GM19099 (cell line): Measurements from ENCODE around the gene DTNBP1.

ENCODE experiments used
- POLR2A ChIP-seq: IDR thresholded peaks from 3 replicates; pipeline ENCODE4 v1.6.1; 2011; ENCODE audit warnings: low read depth; ENCODE audit not compliant: insufficient read length; ENCODE audit errors: extremely low read depth

DTNBP1 gene

DNA sequence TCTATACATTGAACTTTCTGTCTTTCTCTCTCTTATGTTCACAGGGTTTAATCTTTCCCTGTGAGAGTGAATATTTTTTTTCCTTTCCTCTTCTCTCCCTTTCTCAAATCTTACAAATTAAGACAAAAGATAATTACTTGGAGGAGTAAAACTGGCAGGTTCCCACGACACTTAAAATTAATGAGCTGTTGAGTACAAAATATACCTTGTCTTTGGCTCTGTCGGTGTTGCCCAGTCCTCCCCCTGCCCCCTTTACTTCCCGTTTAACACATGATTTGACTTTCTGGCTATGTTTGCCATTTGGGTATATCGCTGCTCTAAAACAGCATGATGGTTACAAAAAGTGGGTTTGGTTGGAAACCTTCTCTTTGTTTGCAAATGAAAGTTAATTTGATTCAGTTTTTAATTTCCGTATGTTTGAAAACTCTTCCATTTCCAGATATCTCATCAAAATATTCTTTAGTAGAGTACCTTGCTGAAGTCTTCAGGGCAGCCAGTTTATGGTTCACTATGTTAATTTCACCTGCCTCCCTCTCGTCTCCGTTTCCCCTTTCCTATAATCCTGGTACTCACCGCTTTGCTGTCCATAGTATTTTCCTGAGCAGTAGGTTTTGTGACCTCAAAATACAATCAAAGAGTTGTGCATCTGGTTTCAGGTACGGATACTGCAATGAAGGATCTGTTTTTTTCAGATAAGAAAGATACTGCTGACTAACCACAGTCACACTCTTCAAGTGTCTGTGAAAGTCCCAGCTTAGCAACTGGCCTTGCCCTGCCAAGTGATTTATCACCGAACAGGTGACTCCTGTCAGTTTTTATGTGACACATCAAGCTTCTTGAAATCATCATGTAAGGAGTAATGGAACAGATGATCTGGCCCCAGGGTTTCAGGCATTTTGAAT lies 181.2 kb downstream of the DTNBP1 start:
- TF ChIP-seq POLR2A: no peak

DNA sequence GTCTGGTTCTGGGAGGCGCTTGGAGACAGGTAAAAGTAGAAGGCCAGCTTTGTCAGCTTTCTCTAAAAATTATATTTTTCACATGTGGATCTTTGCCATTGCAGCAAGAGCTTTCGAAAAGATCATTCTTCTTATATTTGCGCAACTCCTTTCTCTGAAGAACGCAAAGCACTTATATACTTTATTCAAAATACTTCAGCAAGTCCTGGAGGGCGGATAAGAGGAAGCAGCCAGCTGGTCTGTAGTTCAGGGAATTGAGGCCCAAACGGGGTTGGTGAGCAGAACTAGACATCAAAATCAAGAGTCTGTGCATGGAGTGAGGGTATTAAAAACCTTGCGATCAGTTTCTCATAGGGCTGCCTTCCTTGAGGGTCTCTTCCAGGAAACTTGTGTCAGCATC lies 182.3 kb downstream of the DTNBP1 start:
- no peak for TF ChIP-seq POLR2A

DNA sequence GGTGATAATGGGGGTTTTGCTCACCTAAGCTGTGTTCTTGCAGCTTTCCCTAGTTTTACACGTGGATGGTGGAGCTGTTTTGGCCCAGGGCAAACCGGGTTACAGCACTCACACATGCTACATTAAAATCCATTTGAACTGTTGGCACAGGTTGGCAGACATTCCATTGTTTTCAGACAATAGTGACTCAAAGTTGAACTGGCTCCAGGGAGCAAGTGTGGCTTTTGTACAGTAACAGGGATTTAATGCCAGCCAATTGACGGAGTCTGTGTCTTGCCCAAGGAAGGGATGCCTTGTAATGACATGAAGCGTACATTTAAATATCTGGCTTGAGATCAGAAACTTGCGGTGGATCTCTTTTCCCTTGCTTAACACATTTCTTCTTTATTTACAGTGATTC lies 183.1 kb downstream of the DTNBP1 start:
- no peak for TF ChIP-seq POLR2A

DNA sequence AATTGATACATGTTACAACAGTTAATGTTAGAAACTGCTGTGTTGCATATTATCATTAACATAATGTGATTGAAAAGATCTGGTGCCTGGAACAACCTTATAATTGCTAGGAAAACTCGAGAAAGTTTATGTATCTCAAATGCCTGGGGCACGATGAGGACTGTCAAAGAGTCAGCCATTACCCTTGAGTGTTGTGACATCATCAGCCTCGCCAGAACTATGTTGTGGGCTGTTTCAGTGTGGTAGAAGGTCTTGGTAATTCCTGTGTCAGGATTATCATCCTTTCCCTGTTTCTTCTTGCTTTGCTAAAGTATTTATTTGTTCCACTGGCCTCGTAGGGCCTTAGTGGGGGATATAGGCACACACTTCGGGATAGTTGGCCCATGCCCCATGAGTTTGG lies 185.1 kb downstream of the DTNBP1 start:
- TF ChIP-seq POLR2A: no peak

DNA sequence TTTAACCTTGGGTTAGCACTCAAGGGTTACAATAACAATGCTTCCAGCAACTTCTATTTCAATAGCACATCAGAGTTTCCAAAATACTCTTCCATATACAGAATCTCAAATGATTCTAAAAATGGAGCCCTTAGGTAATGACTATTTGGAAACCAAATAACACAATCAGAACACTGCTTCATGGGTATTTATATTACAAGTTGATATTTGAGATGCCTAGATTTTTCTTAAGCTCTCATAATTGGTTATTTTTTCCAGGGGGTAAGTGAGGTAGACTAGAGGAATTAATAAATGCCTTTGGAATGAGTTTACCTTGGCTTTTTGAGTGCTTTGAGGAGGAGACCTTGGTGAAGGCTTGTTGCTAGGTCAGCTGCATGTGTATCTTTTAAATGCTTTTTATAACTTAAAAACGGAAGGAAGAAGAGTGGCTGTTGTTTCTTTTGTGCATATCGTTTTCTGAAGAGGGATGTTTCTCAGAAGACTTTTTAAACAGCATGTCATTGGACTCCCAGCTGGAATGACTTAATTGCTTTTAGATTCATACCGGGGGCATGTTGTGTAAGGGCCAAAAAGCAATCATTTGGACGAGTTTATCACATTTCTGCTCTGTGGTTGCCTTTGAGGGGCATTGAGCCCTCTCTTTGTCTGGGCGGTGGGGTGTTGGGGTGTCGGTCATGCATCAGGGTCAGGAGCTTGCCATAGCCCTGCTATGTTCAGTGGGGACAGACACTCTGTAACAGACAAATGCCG lies 186.0 kb downstream of the DTNBP1 start:
- TF ChIP-seq POLR2A: no peak

DNA sequence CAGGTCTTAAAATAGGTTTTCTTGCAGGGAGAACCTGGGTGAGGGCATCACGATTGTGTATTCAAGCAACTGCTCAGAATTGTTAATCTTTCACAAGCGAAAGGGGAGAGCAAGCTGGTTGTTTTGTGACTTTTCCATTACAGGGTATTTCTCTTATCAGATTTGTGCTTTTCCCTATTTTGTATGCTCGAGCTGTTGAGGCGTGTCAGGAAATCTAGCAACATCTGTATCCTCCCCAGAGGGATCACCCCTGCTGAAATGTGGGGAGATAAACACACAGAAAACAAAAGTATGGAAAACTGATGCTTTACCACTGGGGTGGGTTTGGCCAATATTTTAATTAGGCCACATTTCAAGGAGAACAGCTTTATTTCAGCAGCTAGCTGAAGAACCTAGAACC lies 187.0 kb downstream of the DTNBP1 start:
- TF ChIP-seq POLR2A: no peak

DNA sequence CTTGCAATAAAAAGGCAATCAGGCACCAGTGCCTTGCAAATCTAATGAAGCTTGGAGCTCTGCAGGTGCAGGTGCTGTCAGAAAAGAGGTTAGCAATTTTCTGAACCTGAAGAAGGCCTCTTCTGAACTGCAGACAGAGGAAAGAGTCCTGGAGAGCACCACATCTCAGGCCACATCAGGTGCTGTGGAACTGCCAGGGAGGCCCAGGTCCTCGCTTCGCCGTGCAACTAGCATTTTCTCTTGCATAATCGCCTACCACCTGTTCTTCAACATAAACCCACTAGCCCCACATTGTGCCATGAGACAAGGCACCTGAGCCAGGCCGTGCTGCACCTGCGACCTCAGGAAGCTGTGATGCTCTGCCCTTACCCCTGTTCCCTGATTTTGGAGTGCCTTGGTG lies 187.6 kb downstream of the DTNBP1 start:
- TF ChIP-seq POLR2A: no peak

DNA sequence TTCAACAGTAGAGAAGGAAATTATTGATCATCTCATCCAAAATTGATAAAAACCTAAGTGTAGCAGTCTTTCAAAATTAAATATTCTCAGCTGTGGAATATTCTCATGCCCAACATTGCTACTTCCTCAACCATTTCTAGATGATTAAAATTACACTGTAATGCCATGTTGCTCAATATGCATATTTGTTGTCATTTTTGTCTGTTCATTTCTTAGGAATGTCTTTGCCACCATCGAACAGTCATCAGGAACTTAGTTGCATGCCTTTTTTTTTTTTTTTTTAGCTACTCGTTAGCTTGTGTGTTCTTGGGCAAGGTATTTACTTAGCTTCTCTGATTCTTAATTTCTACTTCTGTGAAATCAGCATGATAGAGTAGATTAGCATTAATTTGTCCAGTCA lies 188.6 kb downstream of the DTNBP1 start:
- TF ChIP-seq POLR2A: no peak

DNA sequence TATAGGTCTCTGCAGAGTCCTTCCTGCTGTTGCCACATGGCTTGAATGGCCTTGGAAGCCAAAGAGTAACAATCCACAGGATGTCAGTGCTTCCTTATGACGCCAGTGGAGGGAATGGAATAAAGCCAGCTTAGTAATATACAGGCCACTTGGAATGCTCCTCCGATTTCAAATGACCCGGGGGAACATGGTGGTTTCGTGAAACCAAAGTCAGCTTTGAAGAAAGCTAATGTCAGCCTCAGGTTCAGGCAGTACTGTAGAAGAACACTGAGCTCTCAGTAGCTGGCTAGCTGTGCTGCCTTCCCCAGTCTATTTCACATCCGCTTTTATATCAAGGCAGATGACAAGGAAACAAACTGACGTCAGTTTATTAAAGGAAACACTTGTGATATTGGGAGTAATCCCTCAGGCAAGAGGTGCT lies 189.1 kb downstream of the DTNBP1 start:
- no peak for TF ChIP-seq POLR2A

DNA sequence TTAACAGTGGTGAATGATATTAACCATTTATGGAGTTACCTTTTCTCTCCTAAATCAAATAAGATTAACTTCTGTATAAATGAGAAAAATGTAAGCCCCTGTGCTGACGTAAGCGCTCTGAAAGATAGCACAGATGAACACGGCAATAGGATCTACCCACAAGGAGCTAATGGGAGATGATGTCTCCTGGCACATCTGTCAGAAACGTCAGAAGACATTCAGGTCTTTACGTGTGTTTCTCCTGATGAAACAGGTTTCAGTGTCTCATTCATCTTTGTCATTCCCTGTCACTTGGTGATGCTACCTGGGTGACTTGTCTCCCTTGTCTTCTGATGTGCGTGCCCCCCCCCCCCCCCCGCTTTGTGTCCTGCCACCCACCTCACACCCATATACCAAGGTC lies 189.7 kb downstream of the DTNBP1 start:
- TF ChIP-seq POLR2A: no peak
